ENCODE data around the gene CBLN4.

DNA sequence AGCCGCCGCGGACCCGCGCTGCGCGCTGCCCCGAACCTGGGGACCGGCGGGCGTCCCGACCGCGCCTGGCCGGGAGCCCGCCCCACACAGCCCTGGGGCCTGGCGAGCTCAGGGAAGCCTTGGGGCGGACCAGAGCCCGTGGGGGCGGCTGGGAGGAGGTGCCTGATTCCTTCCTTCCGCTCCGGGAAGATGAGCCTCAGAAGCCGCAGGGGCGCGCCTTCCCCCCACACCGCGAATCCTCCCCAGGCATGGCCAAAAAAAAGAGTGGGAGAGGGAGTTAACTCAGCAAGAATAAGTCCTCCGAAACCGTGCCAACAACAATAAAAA lies at the start of gene CBLN4:
- no peak for TF ChIP-seq CTCF (IDR thresholded peaks at IDR 0.05)
- no peak for TF ChIP-seq POLR2A (IDR thresholded peaks at IDR 0.05)

Measured in thyroid gland (tissue), 4 donors.